Panc1 (cell line): ENCODE data around the gene BMP2K. TPM values are rescaled to one million over a fixed set of nuclear protein-coding genes. Genes with fewer than 3 reads are reported as not detected.

Source experiments
- ATAC-seq: fragments of 200-7000 bp; cut with Tn5 transposase; 2 replicates; pipeline ENCODE4 v1.9.1; 2020; ENCODE audit warnings: mild to moderate bottlenecking, moderate library complexity
- BruUV-seq: library from RNA; stranded (reverse); fragments of 400-500 nt; replicated peaks from 2 replicates; lab custom pipeline; 2021; lab: Mats Ljungman, UMichigan
- CTCF ChIA-PET: fragments of 300-600 bp; sonication (Branson Sonifier 250); formaldehyde crosslinking; loops from one replicate; lab custom pipeline; 2022; ENCODE audit warnings: antibody characterized with exemption; lab: Charles Lee
- POLR2A ChIA-PET: fragments of 300-600 bp; sonication (Branson Sonifier 250); formaldehyde crosslinking; loops from one replicate; lab custom pipeline; 2022; ENCODE audit warnings: antibody characterized with exemption; lab: Charles Lee
- DNase-seq: peaks from one replicate; pipeline ENCODE4 v3.0.0-alpha.2; 2010; ENCODE audit warnings: low read depth, low spot score
- H3K27ac ChIP-seq: 2 replicates; pipeline ENCODE4 v1.5.1; 2011; ENCODE audit warnings: mild to moderate bottlenecking, low read length, inconsistent platforms
- H3K27me3 ChIP-seq: fragments of 200-500 bp; sonication (Bioruptor generic); 2 replicates; pipeline ENCODE4 v1.6.0; 2014; ENCODE audit warnings: low read length, inconsistent platforms; ENCODE audit not compliant: control insufficient read depth, insufficient read depth
- H3K36me3 ChIP-seq: fragments of 200-500 bp; sonication (Bioruptor generic); 2 replicates; pipeline ENCODE4 v1.5.1; 2014; ENCODE audit warnings: inconsistent platforms, mild to moderate bottlenecking, low read length, moderate library complexity; ENCODE audit not compliant: control insufficient read depth, insufficient read depth
- H3K4me1 ChIP-seq: 2 replicates; pipeline ENCODE4 v1.5.1; 2011; ENCODE audit warnings: inconsistent platforms, mild to moderate bottlenecking, low read length, moderate library complexity; ENCODE audit not compliant: control insufficient read depth, insufficient read depth
- H3K4me3 ChIP-seq, 2 experiments: 2 replicates each; pipeline ENCODE4 v1.5.1; 2011 to 2012; ENCODE audit warnings: low read depth in 2 of 2, low read length in 2 of 2, mild to moderate bottlenecking in 2 of 2, inconsistent platforms in 1 of 2, moderate library complexity in 1 of 2
- H3K9me3 ChIP-seq: fragments of 200-500 bp; sonication (Bioruptor generic); 2 replicates; pipeline ENCODE4 v1.5.1; 2014; ENCODE audit warnings: low read depth, mild to moderate bottlenecking, inconsistent platforms, low read length, moderate library complexity; ENCODE audit not compliant: control insufficient read depth, insufficient read depth
- POLR2AphosphoS5 ChIP-seq: IDR thresholded peaks from 2 replicates; pipeline ENCODE4 v1.6.1; 2012; ENCODE audit warnings: mild to moderate bottlenecking, low read depth, low read length, moderate library complexity
- SIN3A ChIP-seq: IDR thresholded peaks from 2 replicates; pipeline ENCODE4 v1.6.1; 2012; ENCODE audit warnings: low read depth, mild to moderate bottlenecking, low read length, moderate library complexity, borderline replicate concordance; ENCODE audit not compliant: insufficient read depth
- TCF7L2 ChIP-seq: IDR thresholded peaks from 2 replicates; pipeline ENCODE4 v1.6.1; 2011; ENCODE audit warnings: mild to moderate bottlenecking, low read depth, low read length, inconsistent platforms
- in situ Hi-C: cut with HindIII; loops from 2 replicates; pipeline ENCODE4 v1.10.0; 2016; ENCODE audit warnings: low sequenced_read_pairs, low pct_unique_long_range_greater_than_20kb
- intact Hi-C: fragments of 100-400 bp; cut with micrococcal nuclease; formaldehyde crosslinking; loops from one replicate; pipeline ENCODE4 v1.10.0; 2022; ENCODE audit not compliant: unreplicated experiment
- total RNA-seq: library from RNA; stranded (reverse); gene quantifications from one replicate; pipeline ENCODE4 v1.2.1, GENCODE V29; 2021; ENCODE audit not compliant: unreplicated experiment
- TF ChIP-seq, protein P1 (sequence below), 2 experiments: IDR thresholded peaks; 2 replicates each; pipeline ENCODE4 v1.6.1; 2011 to 2012; ENCODE audit warnings: low read depth in 2 of 2, control low read depth in 1 of 2, low read length in 1 of 2, mild to moderate bottlenecking in 1 of 2, moderate library complexity in 1 of 2; ENCODE audit not compliant: insufficient read depth in 1 of 2
- TF ChIP-seq, protein P2 (sequence below): fragments of 450-650 bp; IDR thresholded peaks from 2 replicates; pipeline ENCODE4 v1.5.1; 2017; ENCODE audit warnings: mild to moderate bottlenecking

BMP2K gene
- total RNA-seq, 1 experiment from 2014 or later: 23.3 TPM

DNA sequence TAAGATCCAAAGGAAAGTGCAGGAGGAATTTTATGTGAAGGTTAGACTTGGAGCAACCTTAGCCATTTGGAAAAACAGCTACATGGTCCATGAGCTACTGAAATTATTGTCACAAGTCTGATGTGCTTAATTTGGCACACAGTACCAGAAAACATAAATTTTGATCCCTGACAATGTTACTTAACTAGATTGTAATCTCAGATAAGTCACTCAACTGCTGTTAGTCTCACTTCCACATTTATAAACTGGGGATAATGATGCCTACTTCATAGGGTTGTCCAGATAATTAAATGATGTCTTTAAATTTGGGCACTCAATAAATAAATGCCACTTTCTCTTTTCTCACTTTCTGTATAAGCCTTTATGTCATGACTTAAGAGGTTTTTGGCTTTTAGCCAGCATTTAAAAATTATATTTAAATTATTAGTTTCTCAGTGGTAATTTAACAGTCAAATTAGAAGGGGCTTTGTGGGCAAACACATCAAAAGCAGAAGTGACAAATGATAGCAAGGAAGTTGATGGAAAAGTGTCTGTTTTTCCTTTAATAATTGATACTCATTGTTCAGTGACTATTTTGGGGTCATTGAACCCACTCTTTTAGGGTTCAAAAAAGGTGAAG is 104.8 kb downstream of the BMP2K start:
- intact Hi-C loops (no loop called here), in situ Hi-C loops (no loop called here)
- Histone ChIP-seq H3K4me3 (no peak overlapping the region), H3K9me3 (no peaks in the 10 kb centered on the region), H3K27me3 (no peaks in the 10 kb centered on the region), H3K27ac (no peak overlapping the region), H3K4me1 (no peaks in the 10 kb centered on the region), H3K36me3 (no peaks in the 10 kb centered on the region; the same call in 1 of the 2 replicates)
- ChIA-PET CTCF (no interaction called here), POLR2A (no interaction called here)
- ATAC-seq: no peak
- no peak for DNase-seq
- TF ChIP-seq, protein P1, sequence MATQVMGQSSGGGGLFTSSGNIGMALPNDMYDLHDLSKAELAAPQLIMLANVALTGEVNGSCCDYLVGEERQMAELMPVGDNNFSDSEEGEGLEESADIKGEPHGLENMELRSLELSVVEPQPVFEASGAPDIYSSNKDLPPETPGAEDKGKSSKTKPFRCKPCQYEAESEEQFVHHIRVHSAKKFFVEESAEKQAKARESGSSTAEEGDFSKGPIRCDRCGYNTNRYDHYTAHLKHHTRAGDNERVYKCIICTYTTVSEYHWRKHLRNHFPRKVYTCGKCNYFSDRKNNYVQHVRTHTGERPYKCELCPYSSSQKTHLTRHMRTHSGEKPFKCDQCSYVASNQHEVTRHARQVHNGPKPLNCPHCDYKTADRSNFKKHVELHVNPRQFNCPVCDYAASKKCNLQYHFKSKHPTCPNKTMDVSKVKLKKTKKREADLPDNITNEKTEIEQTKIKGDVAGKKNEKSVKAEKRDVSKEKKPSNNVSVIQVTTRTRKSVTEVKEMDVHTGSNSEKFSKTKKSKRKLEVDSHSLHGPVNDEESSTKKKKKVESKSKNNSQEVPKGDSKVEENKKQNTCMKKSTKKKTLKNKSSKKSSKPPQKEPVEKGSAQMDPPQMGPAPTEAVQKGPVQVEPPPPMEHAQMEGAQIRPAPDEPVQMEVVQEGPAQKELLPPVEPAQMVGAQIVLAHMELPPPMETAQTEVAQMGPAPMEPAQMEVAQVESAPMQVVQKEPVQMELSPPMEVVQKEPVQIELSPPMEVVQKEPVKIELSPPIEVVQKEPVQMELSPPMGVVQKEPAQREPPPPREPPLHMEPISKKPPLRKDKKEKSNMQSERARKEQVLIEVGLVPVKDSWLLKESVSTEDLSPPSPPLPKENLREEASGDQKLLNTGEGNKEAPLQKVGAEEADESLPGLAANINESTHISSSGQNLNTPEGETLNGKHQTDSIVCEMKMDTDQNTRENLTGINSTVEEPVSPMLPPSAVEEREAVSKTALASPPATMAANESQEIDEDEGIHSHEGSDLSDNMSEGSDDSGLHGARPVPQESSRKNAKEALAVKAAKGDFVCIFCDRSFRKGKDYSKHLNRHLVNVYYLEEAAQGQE (IDR thresholded peaks at IDR 0.05; ENCODE audit: insufficient read depth in 1 of 2, low read depth in 2 of 2, low read length in 1 of 2): no peak
- no peak for TF ChIP-seq TCF7L2
- TF ChIP-seq, protein P2, sequence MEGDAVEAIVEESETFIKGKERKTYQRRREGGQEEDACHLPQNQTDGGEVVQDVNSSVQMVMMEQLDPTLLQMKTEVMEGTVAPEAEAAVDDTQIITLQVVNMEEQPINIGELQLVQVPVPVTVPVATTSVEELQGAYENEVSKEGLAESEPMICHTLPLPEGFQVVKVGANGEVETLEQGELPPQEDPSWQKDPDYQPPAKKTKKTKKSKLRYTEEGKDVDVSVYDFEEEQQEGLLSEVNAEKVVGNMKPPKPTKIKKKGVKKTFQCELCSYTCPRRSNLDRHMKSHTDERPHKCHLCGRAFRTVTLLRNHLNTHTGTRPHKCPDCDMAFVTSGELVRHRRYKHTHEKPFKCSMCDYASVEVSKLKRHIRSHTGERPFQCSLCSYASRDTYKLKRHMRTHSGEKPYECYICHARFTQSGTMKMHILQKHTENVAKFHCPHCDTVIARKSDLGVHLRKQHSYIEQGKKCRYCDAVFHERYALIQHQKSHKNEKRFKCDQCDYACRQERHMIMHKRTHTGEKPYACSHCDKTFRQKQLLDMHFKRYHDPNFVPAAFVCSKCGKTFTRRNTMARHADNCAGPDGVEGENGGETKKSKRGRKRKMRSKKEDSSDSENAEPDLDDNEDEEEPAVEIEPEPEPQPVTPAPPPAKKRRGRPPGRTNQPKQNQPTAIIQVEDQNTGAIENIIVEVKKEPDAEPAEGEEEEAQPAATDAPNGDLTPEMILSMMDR: no peak
- no peak for TF ChIP-seq SIN3A
- TF ChIP-seq POLR2AphosphoS5: no peak
- BruUV-seq: no TSS peak

DNA sequence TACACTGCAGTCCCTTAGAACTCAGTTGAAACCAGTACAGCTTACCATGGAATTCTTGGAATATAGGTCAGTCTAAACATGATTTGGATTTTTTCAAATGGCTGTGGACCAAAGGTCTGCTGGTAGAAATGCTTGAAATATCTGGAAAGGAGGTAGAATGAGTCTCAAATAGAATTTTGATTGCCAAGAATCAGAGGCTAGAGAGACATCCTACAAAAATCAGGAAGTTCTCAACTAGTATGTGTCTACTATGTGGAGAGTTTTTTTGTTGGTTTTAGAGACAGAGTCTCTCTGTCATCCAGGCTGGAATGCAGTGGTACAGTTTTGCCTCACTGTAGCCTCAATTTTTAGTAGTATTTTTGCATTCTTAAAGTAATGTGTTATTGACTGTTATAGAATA is 109.4 kb downstream of the BMP2K start:
- Histone ChIP-seq H3K27ac (no peak overlapping the region), H3K4me3 (no peak overlapping the region), H3K4me1 (no peaks in the 10 kb centered on the region), H3K36me3 (peaks cover 7% of the 10 kb centered on the region; the same call in 1 of the 2 replicates), H3K27me3 (no peaks in the 10 kb centered on the region), H3K9me3 (no peaks in the 10 kb centered on the region)
- DNase-seq: no peak
- in situ Hi-C loops (no loop called here), intact Hi-C loops (no loop called here)
- CTCF ChIA-PET: no interaction called here
- no peak for ATAC-seq
- POLR2A ChIA-PET: no interaction called here
- BruUV-seq: no TSS peak
- TF ChIP-seq, protein P1 (IDR thresholded peaks at IDR 0.05; ENCODE audit: insufficient read depth in 1 of 2, low read depth in 2 of 2, low read length in 1 of 2): no peak
- TF ChIP-seq SIN3A (no peak), TCF7L2 (no peak), POLR2AphosphoS5 (no peak)
